ENCODE measurements around the gene RIC1.

GRCh38 chr9:5633243-5633642, 4.3 kb downstream of the RIC1 start:
- no peak for TF ChIP-seq POLR2AphosphoS5 (IDR thresholded peaks at IDR 0.05; ENCODE audit: low read depth, low read length)
- no peak for TF ChIP-seq SP4 (IDR thresholded peaks at IDR 0.05; ENCODE audit: low read length)
- TF ChIP-seq SP1 (IDR thresholded peaks at IDR 0.05; ENCODE audit: low read depth, low read length), result no peak
- no peak for TF ChIP-seq POLR2A (IDR thresholded peaks at IDR 0.05; ENCODE audit: control extremely low read depth in 1 of 2, low read depth in 2 of 2, low read length in 2 of 2)
- TF ChIP-seq GABPA (IDR thresholded peaks at IDR 0.05; ENCODE audit: borderline replicate concordance, insufficient read depth, low read length), result no peak
- TF ChIP-seq CHD2 (IDR thresholded peaks at IDR 0.05; ENCODE audit: low read length), result no peak
- TF ChIP-seq ATF3 (IDR thresholded peaks at IDR 0.05; ENCODE audit: insufficient read depth, low read depth, low read length), result no peak
- no peak for TF ChIP-seq CTCF (IDR thresholded peaks at IDR 0.05; ENCODE audit: control extremely low read depth in 1 of 3, insufficient read depth in 1 of 3, low read depth in 1 of 3, low read length in 3 of 3)
- no peak for TF ChIP-seq RAD21 (IDR thresholded peaks at IDR 0.05 in 1 of 2, conservative IDR thresholded peaks at IDR 0.05 in 1 of 2; ENCODE audit: low read depth in 2 of 2, low read length in 2 of 2)
- no peak for TF ChIP-seq EP300 (IDR thresholded peaks at IDR 0.05; ENCODE audit: borderline replicate concordance in 1 of 2, low read depth in 2 of 2, low read length in 2 of 2)
- no peak for TF ChIP-seq CEBPB (IDR thresholded peaks at IDR 0.05; ENCODE audit: low read depth, low read length)
- no peak for TF ChIP-seq ASH2L (IDR thresholded peaks at IDR 0.05; ENCODE audit: low read length)
- no peak for TF ChIP-seq E2F6 (IDR thresholded peaks at IDR 0.05)
